HG03060 (cell line): Measurements from ENCODE around the gene ZNF433.
"Not testable (repeated sequence)": the region's sequence is repeated elsewhere in the genome, so short reads cannot be mapped to it uniquely, and the experiment has no call there.

Experiments
- ATAC-seq: cut with Tn5 transposase; IDR thresholded peaks from one replicate; pipeline ENCODE4 v1.9.1; 2021; ENCODE audit warnings: low read depth, moderate number of reproducible peaks; ENCODE audit not compliant: unreplicated experiment

Gene ZNF433

DNA sequence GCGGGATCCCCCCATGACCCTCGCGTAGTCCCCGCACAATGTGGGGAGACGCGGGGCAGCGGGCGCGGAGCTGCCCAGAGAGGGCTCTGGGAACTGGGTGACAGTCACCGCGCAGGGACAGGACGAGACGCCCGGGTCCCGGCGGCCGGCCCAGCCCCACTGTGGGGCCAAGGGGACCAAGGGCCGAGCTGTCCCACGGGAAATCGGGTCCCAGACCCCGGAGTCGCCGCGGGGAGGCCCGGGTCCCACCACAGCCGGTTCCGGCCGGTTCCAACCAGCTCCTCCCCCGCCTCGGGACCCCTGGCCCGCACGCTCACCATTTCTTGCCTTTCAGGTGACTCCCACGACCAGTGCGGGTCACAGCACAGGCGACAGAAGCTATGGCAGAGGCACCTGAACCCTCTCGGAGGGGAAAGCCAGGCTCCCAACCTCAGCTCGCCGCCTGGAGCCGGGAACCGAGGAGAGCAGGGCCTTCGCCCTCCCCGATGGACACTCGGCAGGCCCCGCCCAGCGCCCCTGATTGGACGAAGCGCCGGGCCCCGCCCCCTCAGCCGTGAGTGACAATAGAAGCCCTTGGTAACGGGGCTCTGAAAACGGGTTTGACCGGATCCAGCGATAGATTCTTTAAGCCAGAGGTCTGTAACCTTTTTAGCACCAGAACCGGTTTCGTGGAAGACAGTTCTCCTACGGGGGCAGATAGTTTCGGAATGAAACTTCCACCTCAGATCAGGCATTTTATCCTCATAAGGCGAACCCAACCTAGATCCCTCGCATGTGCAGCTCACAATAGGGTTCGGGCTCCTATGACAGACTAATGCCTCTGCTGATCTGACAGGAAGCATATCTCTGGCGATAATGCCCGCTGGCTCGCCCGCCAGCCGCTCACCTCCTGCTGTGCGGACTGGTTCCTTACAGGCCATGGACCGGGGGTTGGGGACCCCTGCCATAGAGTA is at the start of gene ZNF433:
TSS of gene ZNF433 (minus strand) at position 460 of the 953 bp plus-strand sequence. CDS start at position 320, 140 bp downstream.
- no peak for ATAC-seq

GRCh38 chr19:12083336-12083735 is 47.9 kb upstream of the ZNF433 start:
- not testable (repeated sequence) for ATAC-seq

- no peak for ATAC-seq
These were observed 41.9 kb upstream of the ZNF433 start for GRCh38 chr19:12077375-12077774.

DNA sequence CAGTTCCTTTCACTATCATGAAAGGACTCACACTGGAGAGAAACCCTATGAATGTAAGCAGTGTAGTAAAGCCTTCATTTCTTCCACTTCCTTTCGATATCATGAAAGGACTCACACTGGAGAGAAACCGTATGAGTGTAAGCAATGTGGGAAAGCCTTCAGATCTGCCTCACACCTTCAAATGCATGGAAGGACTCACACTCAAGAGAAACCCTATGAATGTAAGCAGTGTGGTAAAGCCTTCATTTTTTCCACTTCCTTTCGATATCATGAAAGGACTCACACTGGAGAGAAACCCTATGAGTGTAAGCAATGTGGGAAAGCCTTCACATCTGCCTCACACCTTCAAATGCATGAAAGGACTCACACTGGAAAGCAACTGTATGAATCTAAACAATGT is 40.9 kb upstream of the ZNF433 start:
- ATAC-seq = not testable (repeated sequence)

GRCh38 chr19:12075538-12076139 is 40.2 kb upstream of the ZNF433 start:
- no peak for ATAC-seq

DNA sequence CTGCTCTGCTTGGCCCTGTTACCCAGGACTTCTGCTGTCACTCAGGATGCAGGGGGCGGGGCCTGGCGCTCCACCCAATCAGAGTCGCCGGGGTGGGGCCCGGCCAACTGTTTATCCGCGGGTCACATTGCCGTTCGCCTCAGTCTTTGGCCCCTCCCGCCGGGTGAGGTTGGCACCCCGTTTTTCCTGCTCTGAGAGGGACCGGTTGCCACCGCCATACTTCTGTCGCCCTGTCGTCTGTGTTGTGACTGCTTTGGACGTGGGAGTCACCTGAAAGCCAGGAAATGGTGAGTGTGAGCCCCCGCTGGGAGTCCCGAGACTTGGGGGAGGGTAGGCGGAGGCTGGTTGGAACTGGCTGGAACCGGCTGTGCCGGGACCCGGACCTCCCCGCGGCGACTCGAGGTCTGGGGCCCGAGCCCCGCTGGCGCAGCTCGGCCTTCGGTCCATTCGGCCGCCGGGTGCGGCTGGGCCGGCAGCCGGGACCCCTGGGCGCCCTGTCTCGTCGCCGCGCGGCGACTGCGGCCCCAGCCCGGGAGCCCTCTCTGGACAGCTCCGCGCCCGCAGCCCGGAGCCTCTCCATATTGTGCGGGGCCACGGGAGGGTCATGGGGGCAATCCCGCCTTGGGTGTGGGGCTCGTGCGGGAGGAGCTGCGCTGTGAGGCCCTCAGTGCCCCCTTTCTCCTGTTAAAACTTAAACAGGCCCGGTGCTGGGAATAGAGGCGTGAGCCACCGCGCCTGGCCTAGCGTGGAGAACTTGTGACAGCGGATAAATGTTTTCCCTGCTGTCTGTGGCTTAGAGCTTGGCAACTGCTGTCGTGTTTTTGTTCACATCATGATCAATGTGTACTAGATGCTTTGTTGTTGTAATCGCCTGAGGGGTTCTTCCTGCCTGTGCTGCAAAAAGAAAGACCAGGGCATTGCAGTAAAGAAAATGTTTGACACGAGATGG is 29.4 kb upstream of the ZNF433 start, which contains the start of gene ZNF844:
TSS of gene ZNF844 (plus strand) at position 142 of the 949 bp plus-strand sequence. CDS start at position 285, 143 bp downstream.
- peak; percentile 70 for ATAC-seq

GRCh38 chr19:12055784-12056183 is 20.3 kb upstream of the ZNF433 start:
- no peak for ATAC-seq

GRCh38 chr19:12052497-12053169 is 17.2 kb upstream of the ZNF433 start, which contains the start of gene ZNF878:
Gene ZNF878, minus strand, starts transcription at chr19:12052961. Its CDS starts 160 bp downstream, at chr19:12052801.
- peak; percentile 59 for ATAC-seq

DNA sequence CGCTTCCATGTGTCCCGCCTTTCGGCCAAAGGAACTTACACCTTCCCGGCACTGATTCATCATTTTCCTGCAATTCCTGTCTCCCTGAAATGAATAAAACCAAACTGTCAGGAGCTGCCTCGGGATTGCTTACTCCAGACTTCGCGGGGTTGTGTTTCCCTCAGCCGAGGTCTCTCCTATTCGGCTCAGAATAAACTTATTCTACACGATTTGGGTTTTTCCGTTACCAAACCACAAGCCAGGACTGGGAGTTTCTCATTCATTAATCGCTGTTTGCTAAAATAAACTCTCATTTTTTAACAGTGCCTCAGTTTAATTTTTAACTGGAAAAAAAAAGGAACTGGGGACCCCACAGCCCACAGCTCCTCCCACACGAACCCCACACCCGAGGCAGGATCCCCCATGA is 16.6 kb upstream of the ZNF433 start:
- no peak for ATAC-seq

DNA sequence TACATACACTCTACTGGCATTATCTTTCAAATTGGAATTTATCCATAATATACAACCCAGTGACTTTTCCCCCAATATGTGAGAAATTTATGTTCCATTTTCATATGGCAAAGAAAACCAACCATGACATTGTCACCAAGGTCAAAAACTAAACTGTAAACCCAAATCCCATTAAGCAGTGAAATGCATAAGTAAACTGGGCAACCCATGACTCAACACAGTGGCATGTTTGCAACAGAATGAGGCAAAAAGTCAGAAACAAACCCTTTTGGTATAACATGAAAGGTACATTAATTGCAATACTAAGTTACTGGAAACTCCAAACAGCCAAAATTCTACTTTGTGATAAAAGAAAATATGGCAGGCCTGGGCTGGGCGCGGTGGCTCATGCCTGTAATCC is 12.4 kb upstream of the ZNF433 start:
- no peak for ATAC-seq

- ATAC-seq = no peak
These were observed 8.4 kb upstream of the ZNF433 start for GRCh38 chr19:12043752-12044422.

DNA sequence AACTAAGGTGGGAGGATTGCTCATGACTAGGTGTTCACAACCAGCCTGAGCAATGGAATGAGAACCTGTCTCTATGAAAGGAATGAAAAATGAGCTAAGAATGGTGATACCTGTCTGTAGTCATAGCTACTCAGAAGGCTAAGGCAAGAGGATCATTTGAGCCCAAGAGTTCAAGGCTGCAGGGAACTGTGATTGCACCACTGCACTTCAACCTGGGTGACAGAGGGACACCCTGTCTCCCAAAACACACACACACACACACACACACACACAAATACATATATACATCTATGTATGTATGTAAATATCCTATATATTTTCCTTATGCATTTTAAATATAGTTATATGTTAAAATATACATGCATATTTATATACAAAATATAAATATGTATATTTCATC is 7.4 kb upstream of the ZNF433 start:
- ATAC-seq = no peak

DNA sequence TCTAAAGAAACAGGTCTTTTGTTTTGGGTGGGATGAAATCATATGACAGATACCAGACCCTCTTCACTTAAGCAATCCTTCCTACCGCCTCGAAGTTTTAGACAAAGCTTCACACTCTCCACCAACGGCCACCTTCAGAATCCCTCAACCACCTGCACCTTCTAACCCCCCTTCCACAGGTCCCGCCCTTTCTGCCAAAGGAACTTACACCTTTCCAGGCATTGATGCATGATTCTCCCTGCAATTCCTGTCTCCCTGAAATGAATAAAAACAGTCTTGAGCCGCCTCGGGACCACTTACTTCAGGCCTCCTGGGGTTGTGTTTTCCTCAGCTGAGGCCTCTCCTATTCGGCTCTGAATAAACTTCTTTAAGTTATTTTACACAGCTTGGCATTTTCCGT is 859 bp downstream of the ZNF433 start:
- no peak for ATAC-seq

DNA sequence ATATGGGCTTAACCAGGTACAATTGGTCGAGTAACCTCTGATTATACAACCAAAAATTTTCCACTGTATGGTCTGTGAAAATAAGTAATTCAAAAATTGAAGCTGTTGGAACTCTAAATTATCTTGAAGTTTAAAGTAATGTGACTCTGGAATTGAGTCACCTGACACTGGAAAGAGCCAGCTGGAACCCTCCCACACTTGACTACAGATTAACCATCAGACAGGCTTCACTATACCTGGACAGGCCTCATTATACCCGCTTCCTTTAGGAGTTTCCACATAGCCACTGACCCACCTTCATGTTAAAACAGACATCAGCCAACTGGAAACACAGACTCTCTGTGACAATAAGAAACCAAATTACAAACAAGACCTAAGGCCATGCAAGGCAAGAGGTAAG is 1.3 kb downstream of the ZNF433 start:
- no peak for ATAC-seq

DNA sequence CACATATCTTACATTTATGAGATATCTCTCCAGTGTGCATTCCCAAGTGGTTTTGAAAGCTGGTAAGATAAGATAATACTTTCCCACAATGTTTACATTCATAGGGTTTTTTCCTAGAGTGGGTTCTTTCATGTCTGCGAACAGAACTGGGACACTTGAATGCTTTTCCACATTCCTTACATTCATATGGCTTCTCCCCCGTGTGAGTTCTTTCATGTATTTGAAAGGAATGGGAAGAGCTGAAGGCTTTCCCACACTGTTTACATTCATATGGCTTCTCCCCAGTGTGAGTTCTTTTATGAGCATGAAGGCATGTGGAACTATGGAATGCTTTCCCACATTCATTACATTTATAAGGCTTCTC is 19.7 kb downstream of the ZNF433 start:
- no peak for ATAC-seq

GRCh38 chr19:12015015-12015752 is 20.3 kb downstream of the ZNF433 start:
- ATAC-seq = no peak

GRCh38 chr19:12000152-12000981 is 35.1 kb downstream of the ZNF433 start:
- ATAC-seq = peak; percentile 62

- ATAC-seq = no peak
These were observed 40.3 kb downstream of the ZNF433 start for GRCh38 chr19:11995174-11995573.
